ENCODE measurements around the gene NHLRC2. TPM values are rescaled to one million over a fixed set of nuclear protein-coding genes. Genes with fewer than 3 reads are reported as not detected.

Gene NHLRC2
- total RNA-seq, 6 experiments from 2014 or later = 14.5 to 28.4 (median 23.0) TPM

- H3K9me3 ChIP-seq = no peaks in the 10 kb centered on the region
- DNase-seq = no peak
- H3K36me3 ChIP-seq = no peaks in the 10 kb centered on the region
- intact Hi-C loops (cut with DNase I) = no loop called here
- H3K27ac ChIP-seq = no peak overlapping the region
- no peak overlapping the region for H3K4me3 ChIP-seq
- WGBS (ENCODE audit: insufficient coverage, low coverage, low lambda C conversion rate, missing lambda C conversion rate) = 83% methylated on average over 2 of the region's 2 CpGs
- H3K4me1 ChIP-seq = no peaks in the 10 kb centered on the region
- no peak for ATAC-seq
- H3K27me3 ChIP-seq = no peaks in the 10 kb centered on the region
- TF ChIP-seq CTCF (IDR thresholded peaks at IDR 0.05) (no peak), POLR2A (IDR thresholded peaks at IDR 0.05) (no peak)
These were observed 60.5 kb downstream of the NHLRC2 start for GRCh38 chr10:113914956-113915355.

DNA sequence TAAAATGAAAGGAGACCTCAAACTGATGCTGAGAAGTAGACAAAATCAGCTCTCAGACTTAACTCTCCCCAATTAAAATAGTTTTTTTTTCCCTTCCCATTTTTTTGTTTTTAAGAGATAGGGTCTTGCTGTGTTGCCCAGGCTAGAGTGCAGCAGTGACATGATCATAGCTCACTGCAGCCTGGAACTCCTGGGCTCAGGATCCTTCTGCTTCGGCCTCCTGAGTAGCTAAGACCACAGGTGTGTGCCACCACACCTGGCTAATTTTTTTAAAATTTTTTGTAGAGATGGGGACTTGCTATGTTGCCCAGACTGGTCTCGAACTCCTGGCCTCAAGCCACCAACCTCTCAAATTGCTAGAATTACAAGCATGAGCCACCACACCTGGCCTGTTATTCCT lies 61.1 kb downstream of the NHLRC2 start:
- TF ChIP-seq POLR2A (IDR thresholded peaks at IDR 0.05) (no peak), CTCF (IDR thresholded peaks at IDR 0.05) (no peak)
- no peaks in the 10 kb centered on the region for H3K27me3 ChIP-seq
- intact Hi-C loops (cut with DNase I) = no loop called here
- no peak for DNase-seq
- no peak for ATAC-seq
- H3K4me3 ChIP-seq = no peak overlapping the region
- H3K36me3 ChIP-seq = no peaks in the 10 kb centered on the region
- 90% methylated on average over 1 of the region's 2 CpGs for WGBS (ENCODE audit: insufficient coverage, low coverage, low lambda C conversion rate, missing lambda C conversion rate)
- H3K4me1 ChIP-seq = no peaks in the 10 kb centered on the region
- no peak overlapping the region for H3K27ac ChIP-seq
- H3K9me3 ChIP-seq = no peaks in the 10 kb centered on the region

DNA sequence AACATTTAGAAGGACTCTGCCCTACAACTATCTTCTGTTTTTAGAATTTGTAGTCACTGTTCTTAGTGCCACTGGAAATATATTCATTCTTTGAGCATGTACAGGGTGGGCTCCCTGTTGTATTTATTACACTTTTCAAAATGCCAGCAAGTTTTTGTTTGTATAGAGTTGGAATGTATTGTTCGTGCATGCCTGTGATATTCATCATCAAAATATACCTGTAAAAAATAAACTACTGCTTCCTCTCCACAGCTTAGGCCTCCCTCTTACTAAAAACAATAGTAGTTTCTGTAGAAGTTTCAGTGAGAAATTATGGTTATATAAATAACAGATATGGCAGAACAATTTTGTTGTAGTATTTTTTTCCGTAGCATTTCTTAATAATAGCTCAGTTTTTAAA lies 61.6 kb downstream of the NHLRC2 start:
- H3K4me3 ChIP-seq = no peak overlapping the region
- no peak overlapping the region for H3K27ac ChIP-seq
- H3K4me1 ChIP-seq = peaks cover 0 to under 1% (median 0%) of the 10 kb centered on the region in 4 donors
- TF ChIP-seq POLR2A (IDR thresholded peaks at IDR 0.05) (no peak), CTCF (IDR thresholded peaks at IDR 0.05) (no peak)
- H3K9me3 ChIP-seq = no peaks in the 10 kb centered on the region
- H3K27me3 ChIP-seq = no peaks in the 10 kb centered on the region
- 91% methylated on average over 2 of the region's 2 CpGs for WGBS (ENCODE audit: insufficient coverage, low coverage, low lambda C conversion rate, missing lambda C conversion rate)
- no peak for DNase-seq
- no peak for ATAC-seq
- intact Hi-C loops (cut with DNase I) = no loop called here
- no peaks in the 10 kb centered on the region for H3K36me3 ChIP-seq

GRCh38 chr10:113917636-113918035 lies 63.2 kb downstream of the NHLRC2 start:
- H3K27ac ChIP-seq = no peak overlapping the region

More at GRCh38 chr10:113917636-113918035, 63.2 kb downstream of the NHLRC2 start:
- Histone ChIP-seq H3K27me3 (no peaks in the 10 kb centered on the region), H3K9me3 (no peaks in the 10 kb centered on the region), H3K4me1 (peaks cover 0 to 3% (median 2%) of the 10 kb centered on the region in 4 donors), H3K4me3 (no peak overlapping the region), H3K36me3 (no peaks in the 10 kb centered on the region)
- no peak for ATAC-seq
- intact Hi-C loops (cut with DNase I) = no loop called here
- no peak for DNase-seq
- no peak for TF ChIP-seq POLR2A (IDR thresholded peaks at IDR 0.05)
- TF ChIP-seq CTCF (IDR thresholded peaks at IDR 0.05) = no peak
- WGBS (ENCODE audit: insufficient coverage, low coverage, low lambda C conversion rate, missing lambda C conversion rate) = 90% methylated on average over 3 of the region's 3 CpGs
